Endodermal cell (in vitro differentiated cells): ENCODE data around the gene GDPD2. TPM values are rescaled to one million over a fixed set of nuclear protein-coding genes. Genes with fewer than 3 reads are reported as not detected.

Source experiments
- DNase-seq: peaks from one replicate; pipeline ENCODE4 v3.0.0-alpha.2; 2017
- H3K27ac ChIP-seq: 2 replicates; pipeline ENCODE4 v1.5.1; 2013; ENCODE audit warnings: mild to moderate bottlenecking, low read depth, low read length, moderate library complexity
- H3K27me3 ChIP-seq: 2 replicates; pipeline ENCODE4 v1.6.1; 2013; ENCODE audit warnings: mild to moderate bottlenecking, low read length, moderate library complexity; ENCODE audit not compliant: insufficient read depth, control insufficient read depth, poor library complexity, severe bottlenecking
- H3K36me3 ChIP-seq: 2 replicates; pipeline ENCODE4 v1.7.0; 2013; ENCODE audit warnings: mild to moderate bottlenecking, low read length, moderate library complexity; ENCODE audit not compliant: control insufficient read depth, insufficient read depth
- H3K4me1 ChIP-seq: one replicate; pipeline ENCODE4 v1.7.0; 2013; ENCODE audit warnings: low read length; ENCODE audit not compliant: control insufficient read depth, insufficient read depth
- H3K4me3 ChIP-seq: 2 replicates; pipeline ENCODE4 v1.5.1; 2013; ENCODE audit warnings: mild to moderate bottlenecking, low read length, moderate library complexity
- H3K9ac ChIP-seq: 2 replicates; pipeline ENCODE4 v1.6.1; 2013; ENCODE audit warnings: mild to moderate bottlenecking, low read length, moderate library complexity; ENCODE audit not compliant: poor library complexity, severe bottlenecking; ENCODE audit errors: extremely low read depth
- H3K9me3 ChIP-seq: 2 replicates; pipeline ENCODE4 v1.6.1; 2013; ENCODE audit warnings: mild to moderate bottlenecking, low read length, moderate library complexity; ENCODE audit not compliant: control insufficient read depth
- H3K27ac Mint-ChIP-seq: 2 replicates; pipeline ENCODE4 v1.8.0; 2020; ENCODE audit warnings: mixed read lengths
- H3K27me3 Mint-ChIP-seq: 2 replicates; pipeline ENCODE4 v1.8.0; 2021; ENCODE audit warnings: mild to moderate bottlenecking, mixed read lengths; ENCODE audit not compliant: insufficient read depth
- H3K36me3 Mint-ChIP-seq: 2 replicates; pipeline ENCODE4 v1.8.0; 2020; ENCODE audit warnings: low read depth, mixed read lengths
- H3K4me1 Mint-ChIP-seq: 2 replicates; pipeline ENCODE4 v1.8.0; 2020; ENCODE audit warnings: mixed read lengths
- H3K4me3 Mint-ChIP-seq: 2 replicates; pipeline ENCODE4 v1.8.0; 2020; ENCODE audit warnings: mild to moderate bottlenecking, moderate library complexity, mixed read lengths
- H3K9me3 Mint-ChIP-seq: 2 replicates; pipeline ENCODE4 v1.8.0; 2020; ENCODE audit warnings: mild to moderate bottlenecking, mixed read lengths
- WGBS, 2 experiments: methylation state at CpG; one replicate each; pipeline versions ENCODE4 v1.1.5 to v1.1.7; 2013; ENCODE audit warnings: missing lambda C conversion rate in 2 of 2, mixed read lengths in 1 of 2; ENCODE audit not compliant: insufficient coverage in 1 of 2, insufficient read length in 1 of 2; 5-methylcytosine and 5-hydroxymethylcytosine counted together
- total RNA-seq, 2 donors: library from RNA; stranded (reverse); fragmentation: NEBNext Ultra II Directional in 1 of 2; extraction: Animal tissue kit (Norgen Biotek cat#: 25700) in 1 of 2; gene quantifications; 2 replicates in 1 of 2; 3 replicates in 1 of 2; pipeline ENCODE4 v1.2.1, GENCODE V29; 2021
- TF ChIP-seq, protein P1 (sequence below): fragments of 200-600 bp; sonication (generic); conservative IDR thresholded peaks from 2 replicates; pipeline ENCODE4 v1.5.0; 2021; ENCODE audit warnings: antibody characterized with exemption, mild to moderate bottlenecking

GDPD2 gene
- total RNA-seq, 2 donors from 2014 or later = 0.55 to 1.5 TPM

DNA sequence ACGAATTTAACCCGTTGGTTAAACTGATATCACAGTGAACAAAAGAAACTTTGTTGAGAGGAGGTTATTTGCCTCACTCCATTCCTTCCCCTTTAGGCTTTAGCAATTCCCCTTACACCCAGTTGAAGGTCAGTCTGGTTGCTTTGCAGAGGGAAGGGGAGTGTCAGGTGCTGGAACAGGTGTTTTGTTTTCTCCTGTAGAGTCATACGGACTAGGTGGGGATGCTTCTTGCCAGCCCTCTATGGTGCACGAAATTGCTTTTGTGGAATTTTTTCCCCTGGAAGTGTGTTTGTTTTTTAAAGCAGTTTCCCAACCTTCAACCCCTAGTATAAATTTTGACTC is 54.6 kb downstream of the GDPD2 start:
- Mint-ChIP-seq H3K4me3 (no peak overlapping the region), H3K4me1 (peaks cover 59% of the 10 kb centered on the region), H3K27me3 (no peaks in the 10 kb centered on the region), H3K9me3 (peaks cover 48% of the 10 kb centered on the region), H3K36me3 (peaks cover 16% of the 10 kb centered on the region), H3K27ac (peak overlapping the region; percentile 26)
- no peak overlapping the region for H3K9ac ChIP-seq
- H3K4me3 ChIP-seq = no peak overlapping the region
- no peak overlapping the region for H3K27ac ChIP-seq
- no peaks in the 10 kb centered on the region for H3K9me3 ChIP-seq
- no peaks in the 10 kb centered on the region for H3K27me3 ChIP-seq
- 36% methylated on average over 2 of the region's 4 CpGs; no CpG with 5 or more reads in 1 of the 2 experiments for WGBS, 2 experiments
- DNase-seq = no peak
- H3K36me3 ChIP-seq = peaks cover 10% of the 10 kb centered on the region
- peaks cover 14% of the 10 kb centered on the region for H3K4me1 ChIP-seq
- TF ChIP-seq, protein P1, sequence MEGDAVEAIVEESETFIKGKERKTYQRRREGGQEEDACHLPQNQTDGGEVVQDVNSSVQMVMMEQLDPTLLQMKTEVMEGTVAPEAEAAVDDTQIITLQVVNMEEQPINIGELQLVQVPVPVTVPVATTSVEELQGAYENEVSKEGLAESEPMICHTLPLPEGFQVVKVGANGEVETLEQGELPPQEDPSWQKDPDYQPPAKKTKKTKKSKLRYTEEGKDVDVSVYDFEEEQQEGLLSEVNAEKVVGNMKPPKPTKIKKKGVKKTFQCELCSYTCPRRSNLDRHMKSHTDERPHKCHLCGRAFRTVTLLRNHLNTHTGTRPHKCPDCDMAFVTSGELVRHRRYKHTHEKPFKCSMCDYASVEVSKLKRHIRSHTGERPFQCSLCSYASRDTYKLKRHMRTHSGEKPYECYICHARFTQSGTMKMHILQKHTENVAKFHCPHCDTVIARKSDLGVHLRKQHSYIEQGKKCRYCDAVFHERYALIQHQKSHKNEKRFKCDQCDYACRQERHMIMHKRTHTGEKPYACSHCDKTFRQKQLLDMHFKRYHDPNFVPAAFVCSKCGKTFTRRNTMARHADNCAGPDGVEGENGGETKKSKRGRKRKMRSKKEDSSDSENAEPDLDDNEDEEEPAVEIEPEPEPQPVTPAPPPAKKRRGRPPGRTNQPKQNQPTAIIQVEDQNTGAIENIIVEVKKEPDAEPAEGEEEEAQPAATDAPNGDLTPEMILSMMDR = no peak

DNA sequence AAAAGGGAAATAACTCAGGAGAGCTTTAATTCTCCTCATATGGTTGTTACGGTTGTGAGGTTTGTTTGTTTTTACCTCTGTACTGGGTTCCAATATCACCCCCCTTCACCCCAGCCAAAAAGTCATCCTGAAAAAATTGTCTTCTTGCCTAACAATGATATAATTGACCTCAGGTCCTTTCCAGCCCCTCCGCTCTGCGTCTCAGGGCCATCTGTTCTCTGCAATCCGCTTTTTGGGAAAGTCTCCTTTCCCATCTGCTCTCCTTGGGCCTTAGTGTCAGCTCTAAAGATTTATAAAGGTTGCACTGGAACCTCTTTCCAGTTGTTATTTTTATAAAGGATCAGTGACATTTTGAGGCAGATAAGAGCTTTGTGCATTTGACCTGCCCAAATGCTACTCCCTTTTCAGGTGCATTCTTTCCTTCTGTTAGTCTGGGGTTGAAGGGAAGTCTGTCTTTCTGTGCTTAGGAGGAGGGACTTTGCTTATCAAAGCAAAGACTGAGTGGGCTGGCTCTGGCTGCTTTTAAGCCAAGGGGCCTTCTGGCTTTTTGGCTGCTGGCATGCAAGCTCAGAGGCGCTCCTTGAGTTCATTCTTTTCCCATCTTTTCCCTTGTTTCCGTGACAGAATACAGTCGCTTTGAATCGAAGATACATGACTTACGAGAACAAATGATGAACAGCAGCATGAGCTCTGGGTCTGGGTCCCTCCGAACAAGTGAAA is 55.6 kb downstream of the GDPD2 start:
- Histone ChIP-seq H3K4me3 (no peak overlapping the region), H3K27ac (peak overlapping the region; percentile 8), H3K9me3 (no peaks in the 10 kb centered on the region), H3K27me3 (no peaks in the 10 kb centered on the region), H3K4me1 (peaks cover 18% of the 10 kb centered on the region), H3K36me3 (peaks cover 10% of the 10 kb centered on the region), H3K9ac (no peak overlapping the region)
- TF ChIP-seq, protein P1 = no peak
- Mint-ChIP-seq H3K36me3 (peaks cover 12% of the 10 kb centered on the region), H3K9me3 (peaks cover 50% of the 10 kb centered on the region), H3K4me1 (peaks cover 65% of the 10 kb centered on the region), H3K27ac (no peak overlapping the region), H3K4me3 (no peak overlapping the region), H3K27me3 (no peaks in the 10 kb centered on the region)
- DNase-seq = no peak
- 59 to 80% methylated on average over 2 to 9 of the region's 10 CpGs for WGBS, 2 experiments

DNA sequence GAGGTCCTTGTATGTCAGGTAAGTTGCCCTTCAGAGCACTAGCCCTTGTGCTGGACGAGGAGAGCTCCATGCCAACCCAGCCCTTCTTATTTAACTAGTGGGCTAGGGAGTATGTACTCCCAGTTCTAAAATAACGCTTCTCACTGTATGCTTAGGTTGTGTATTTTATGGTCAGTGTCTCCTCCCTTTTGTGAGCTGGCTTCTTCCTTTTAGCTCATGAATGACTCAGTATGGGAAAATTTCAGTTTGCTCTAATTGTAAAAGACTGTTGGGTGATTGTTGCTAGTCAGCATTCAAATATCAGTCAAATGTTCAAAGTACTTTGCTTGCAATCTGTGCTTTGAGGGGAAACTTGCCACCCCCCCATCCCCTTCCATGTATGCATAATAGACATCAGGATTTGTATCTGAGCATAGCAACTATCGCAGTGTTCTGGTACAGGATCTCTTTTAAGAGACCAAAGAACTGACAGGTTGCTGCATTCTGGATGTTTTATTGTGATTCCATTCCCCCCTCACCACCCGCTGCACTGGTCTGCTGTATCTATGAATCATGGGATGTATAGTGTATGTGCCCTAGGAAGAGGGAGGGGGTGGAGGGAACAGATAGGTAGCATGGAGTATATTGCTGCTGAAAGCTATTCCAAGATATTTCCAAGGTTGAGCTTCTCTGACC is 56.3 kb downstream of the GDPD2 start:
- TF ChIP-seq, protein P1 = no peak
- no peak overlapping the region for H3K27ac Mint-ChIP-seq
- H3K9me3 Mint-ChIP-seq = peaks cover 48% of the 10 kb centered on the region
- no peaks in the 10 kb centered on the region for H3K27me3 Mint-ChIP-seq
- no peak overlapping the region for H3K4me3 Mint-ChIP-seq
- H3K9ac ChIP-seq = no peak overlapping the region
- H3K36me3 ChIP-seq = peaks cover 15% of the 10 kb centered on the region
- peaks cover 18% of the 10 kb centered on the region for H3K4me1 ChIP-seq
- no peaks in the 10 kb centered on the region for H3K9me3 ChIP-seq
- no peak overlapping the region for H3K4me3 ChIP-seq
- peak overlapping the region; percentile 8 for H3K27ac ChIP-seq
- peaks cover 66% of the 10 kb centered on the region for H3K4me1 Mint-ChIP-seq
- no peaks in the 10 kb centered on the region for H3K27me3 ChIP-seq
- WGBS, 2 experiments = 93% methylated on average over 2 of the region's 4 CpGs; no CpG with 5 or more reads in 1 of the 2 experiments
- peaks cover 15% of the 10 kb centered on the region for H3K36me3 Mint-ChIP-seq
- DNase-seq = no peak
